Endodermal cell (in vitro differentiated cells): ENCODE results near the gene PPM1M. TPM values are rescaled to one million over a fixed set of nuclear protein-coding genes. Genes with fewer than 3 reads are reported as not detected.

Experiments used
- DNase-seq: peaks from one replicate; pipeline ENCODE4 v3.0.0-alpha.2; 2017
- H3K27ac ChIP-seq: 2 replicates; pipeline ENCODE4 v1.5.1; 2013; ENCODE audit warnings: mild to moderate bottlenecking, low read depth, low read length, moderate library complexity
- H3K27me3 ChIP-seq: 2 replicates; pipeline ENCODE4 v1.6.1; 2013; ENCODE audit warnings: mild to moderate bottlenecking, low read length, moderate library complexity; ENCODE audit not compliant: insufficient read depth, control insufficient read depth, poor library complexity, severe bottlenecking
- H3K36me3 ChIP-seq: 2 replicates; pipeline ENCODE4 v1.7.0; 2013; ENCODE audit warnings: mild to moderate bottlenecking, low read length, moderate library complexity; ENCODE audit not compliant: control insufficient read depth, insufficient read depth
- H3K4me1 ChIP-seq: one replicate; pipeline ENCODE4 v1.7.0; 2013; ENCODE audit warnings: low read length; ENCODE audit not compliant: control insufficient read depth, insufficient read depth
- H3K4me3 ChIP-seq: 2 replicates; pipeline ENCODE4 v1.5.1; 2013; ENCODE audit warnings: mild to moderate bottlenecking, low read length, moderate library complexity
- H3K9ac ChIP-seq: 2 replicates; pipeline ENCODE4 v1.6.1; 2013; ENCODE audit warnings: mild to moderate bottlenecking, low read length, moderate library complexity; ENCODE audit not compliant: poor library complexity, severe bottlenecking; ENCODE audit errors: extremely low read depth
- H3K9me3 ChIP-seq: 2 replicates; pipeline ENCODE4 v1.6.1; 2013; ENCODE audit warnings: mild to moderate bottlenecking, low read length, moderate library complexity; ENCODE audit not compliant: control insufficient read depth
- H3K27ac Mint-ChIP-seq: 2 replicates; pipeline ENCODE4 v1.8.0; 2020; ENCODE audit warnings: mixed read lengths
- H3K27me3 Mint-ChIP-seq: 2 replicates; pipeline ENCODE4 v1.8.0; 2021; ENCODE audit warnings: mild to moderate bottlenecking, mixed read lengths; ENCODE audit not compliant: insufficient read depth
- H3K36me3 Mint-ChIP-seq: 2 replicates; pipeline ENCODE4 v1.8.0; 2020; ENCODE audit warnings: low read depth, mixed read lengths
- H3K4me1 Mint-ChIP-seq: 2 replicates; pipeline ENCODE4 v1.8.0; 2020; ENCODE audit warnings: mixed read lengths
- H3K4me3 Mint-ChIP-seq: 2 replicates; pipeline ENCODE4 v1.8.0; 2020; ENCODE audit warnings: mild to moderate bottlenecking, moderate library complexity, mixed read lengths
- H3K9me3 Mint-ChIP-seq: 2 replicates; pipeline ENCODE4 v1.8.0; 2020; ENCODE audit warnings: mild to moderate bottlenecking, mixed read lengths
- CTCF ChIP-seq: fragments of 200-600 bp; sonication (generic); conservative IDR thresholded peaks from 2 replicates; pipeline ENCODE4 v1.5.0; 2021; ENCODE audit warnings: antibody characterized with exemption, mild to moderate bottlenecking
- WGBS, 2 experiments: methylation state at CpG; one replicate each; pipeline versions ENCODE4 v1.1.5 to v1.1.7; 2013; ENCODE audit warnings: missing lambda C conversion rate in 2 of 2, mixed read lengths in 1 of 2; ENCODE audit not compliant: insufficient coverage in 1 of 2, insufficient read length in 1 of 2; 5-methylcytosine and 5-hydroxymethylcytosine counted together
- total RNA-seq, 2 donors: library from RNA; stranded (reverse); fragmentation: NEBNext Ultra II Directional in 1 of 2; extraction: Animal tissue kit (Norgen Biotek cat#: 25700) in 1 of 2; gene quantifications; 2 replicates in 1 of 2; 3 replicates in 1 of 2; pipeline ENCODE4 v1.2.1, GENCODE V29; 2021

Gene PPM1M
- total RNA-seq, 2 donors from 2014 or later: 6.7 to 6.8 TPM

GRCh38 chr3:52234516-52235447 is 10.8 kb upstream of the PPM1M start:
- Histone ChIP-seq H3K27ac (no peak overlapping the region), H3K4me1 (peaks cover 4% of the 10 kb centered on the region), H3K9ac (no peak overlapping the region), H3K36me3 (peaks cover 18% of the 10 kb centered on the region), H3K4me3 (no peak overlapping the region), H3K27me3 (no peaks in the 10 kb centered on the region), H3K9me3 (no peaks in the 10 kb centered on the region)
- TF ChIP-seq CTCF: peak; percentile 42
- Mint-ChIP-seq H3K27me3 (no peaks in the 10 kb centered on the region), H3K27ac (no peak overlapping the region), H3K9me3 (no peaks in the 10 kb centered on the region), H3K4me3 (no peak overlapping the region), H3K36me3 (peaks cover 20% of the 10 kb centered on the region), H3K4me1 (peaks cover 14% of the 10 kb centered on the region)
- no peak for DNase-seq
- WGBS, 2 experiments: 84 to 89% methylated on average over 4 to 15 of the region's 15 CpGs

- 87 to 90% methylated on average over 2 to 5 of the region's 5 CpGs for WGBS, 2 experiments
- peak; percentile 48 for TF ChIP-seq CTCF
- Mint-ChIP-seq H3K36me3 (peaks cover 9% of the 10 kb centered on the region), H3K4me3 (no peak overlapping the region), H3K27me3 (no peaks in the 10 kb centered on the region), H3K4me1 (peaks cover 24% of the 10 kb centered on the region), H3K27ac (peak overlapping the region; percentile 61), H3K9me3 (no peaks in the 10 kb centered on the region)
- H3K27me3 ChIP-seq: no peaks in the 10 kb centered on the region
- peaks cover 4% of the 10 kb centered on the region for H3K36me3 ChIP-seq
- no peak overlapping the region for H3K9ac ChIP-seq
- DNase-seq: no peak
- H3K4me1 ChIP-seq: peaks cover 4% of the 10 kb centered on the region
- no peak overlapping the region for H3K27ac ChIP-seq
- H3K4me3 ChIP-seq: no peak overlapping the region
- no peaks in the 10 kb centered on the region for H3K9me3 ChIP-seq
These were observed 9.1 kb upstream of the PPM1M start for GRCh38 chr3:52236424-52236886.

- Mint-ChIP-seq H3K4me3 (no peak overlapping the region), H3K4me1 (peaks cover 24% of the 10 kb centered on the region), H3K27me3 (no peaks in the 10 kb centered on the region), H3K36me3 (peaks cover 6% of the 10 kb centered on the region), H3K27ac (peak overlapping the region; percentile 39), H3K9me3 (no peaks in the 10 kb centered on the region)
- WGBS, 2 experiments: 85 to 91% methylated on average over 3 to 5 of the region's 6 CpGs
- H3K4me3 ChIP-seq: peak overlapping the region; percentile 97
- H3K9ac ChIP-seq: no peak overlapping the region
- peaks cover 4% of the 10 kb centered on the region for H3K4me1 ChIP-seq
- H3K27ac ChIP-seq: no peak overlapping the region
- TF ChIP-seq CTCF: no peak
- no peaks in the 10 kb centered on the region for H3K9me3 ChIP-seq
- H3K27me3 ChIP-seq: no peaks in the 10 kb centered on the region
- no peaks in the 10 kb centered on the region for H3K36me3 ChIP-seq
- DNase-seq: peak; percentile 53
These were observed 8.4 kb upstream of the PPM1M start for GRCh38 chr3:52237006-52237656.
